Measurements from ENCODE around the gene BRD3OS.

GRCh38 chr9:134058716-134059115 is 33.4 kb downstream of the BRD3OS start:
- TF ChIP-seq CTCF (IDR thresholded peaks at IDR 0.05) (no peak), POLR2AphosphoS5 (IDR thresholded peaks at IDR 0.05) (no peak), POLR2A (IDR thresholded peaks at IDR 0.05) (no peak)

All from breast epithelium (tissue), 3 donors.